ENCODE measurements around the gene TPRN.

Gene TPRN

DNA sequence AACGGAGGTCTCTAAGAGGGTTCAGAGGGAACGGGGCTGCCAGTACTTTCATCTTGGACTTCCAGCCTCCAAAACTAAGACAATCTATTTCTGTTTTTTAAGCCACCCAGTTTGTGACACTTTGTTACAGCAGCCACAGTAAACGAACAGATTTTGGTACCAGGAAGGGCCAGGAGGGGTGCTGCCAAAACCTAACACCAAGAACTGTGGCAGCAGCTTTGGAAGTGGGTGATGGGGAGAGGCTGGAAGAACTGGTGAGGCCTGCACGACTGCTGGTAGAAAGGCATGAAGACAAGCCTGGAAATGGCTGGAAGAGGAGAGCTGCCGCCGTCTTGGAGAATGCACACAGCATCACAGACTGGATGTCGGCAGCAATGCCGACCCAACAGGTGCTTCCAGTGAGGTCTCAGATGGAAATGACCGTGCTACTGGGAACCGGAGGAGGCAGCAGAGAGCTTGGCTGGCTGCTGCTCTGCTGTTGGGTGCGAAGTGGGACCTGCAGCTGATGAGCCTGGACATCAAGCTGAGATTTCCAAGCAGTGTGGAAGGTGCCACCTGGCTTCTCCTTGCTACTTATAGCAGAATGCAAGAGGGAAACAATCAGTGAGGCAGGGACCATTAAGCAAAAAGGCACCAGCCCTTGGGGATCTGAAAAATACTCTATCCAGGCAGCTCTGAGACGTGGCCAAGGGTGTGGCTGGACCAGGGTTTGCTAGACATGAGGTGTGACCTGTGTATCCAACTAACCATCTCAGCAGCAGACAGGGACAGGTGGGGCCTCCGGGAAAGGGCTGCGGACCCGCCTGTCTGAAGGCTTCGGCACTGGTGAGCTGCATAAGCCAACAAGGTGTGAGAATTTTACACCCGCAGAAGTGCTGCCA is 24.0 kb downstream of the TPRN start:
- TF ChIP-seq, protein P1, sequence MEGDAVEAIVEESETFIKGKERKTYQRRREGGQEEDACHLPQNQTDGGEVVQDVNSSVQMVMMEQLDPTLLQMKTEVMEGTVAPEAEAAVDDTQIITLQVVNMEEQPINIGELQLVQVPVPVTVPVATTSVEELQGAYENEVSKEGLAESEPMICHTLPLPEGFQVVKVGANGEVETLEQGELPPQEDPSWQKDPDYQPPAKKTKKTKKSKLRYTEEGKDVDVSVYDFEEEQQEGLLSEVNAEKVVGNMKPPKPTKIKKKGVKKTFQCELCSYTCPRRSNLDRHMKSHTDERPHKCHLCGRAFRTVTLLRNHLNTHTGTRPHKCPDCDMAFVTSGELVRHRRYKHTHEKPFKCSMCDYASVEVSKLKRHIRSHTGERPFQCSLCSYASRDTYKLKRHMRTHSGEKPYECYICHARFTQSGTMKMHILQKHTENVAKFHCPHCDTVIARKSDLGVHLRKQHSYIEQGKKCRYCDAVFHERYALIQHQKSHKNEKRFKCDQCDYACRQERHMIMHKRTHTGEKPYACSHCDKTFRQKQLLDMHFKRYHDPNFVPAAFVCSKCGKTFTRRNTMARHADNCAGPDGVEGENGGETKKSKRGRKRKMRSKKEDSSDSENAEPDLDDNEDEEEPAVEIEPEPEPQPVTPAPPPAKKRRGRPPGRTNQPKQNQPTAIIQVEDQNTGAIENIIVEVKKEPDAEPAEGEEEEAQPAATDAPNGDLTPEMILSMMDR (IDR thresholded peaks at IDR 0.05; ENCODE audit: insufficient read depth, low read length, poor library complexity, severe bottlenecking): peak; percentile 48
- H3K27me3 ChIP-seq (replicated peaks; ENCODE audit: control insufficient read depth, insufficient read depth, low read length): no peaks in the 10 kb centered on the region; the same call in 1 of the 2 replicates
- peaks cover 15% of the 10 kb centered on the region for H3K36me3 ChIP-seq (ENCODE audit: control insufficient read depth, insufficient read depth, low read length)
- no peak overlapping the region for H3K4me3 ChIP-seq (replicated peaks; ENCODE audit: low read depth, low read length)
- DNase-seq (ENCODE audit: extremely low read depth, insufficient read length): no peak

DNA sequence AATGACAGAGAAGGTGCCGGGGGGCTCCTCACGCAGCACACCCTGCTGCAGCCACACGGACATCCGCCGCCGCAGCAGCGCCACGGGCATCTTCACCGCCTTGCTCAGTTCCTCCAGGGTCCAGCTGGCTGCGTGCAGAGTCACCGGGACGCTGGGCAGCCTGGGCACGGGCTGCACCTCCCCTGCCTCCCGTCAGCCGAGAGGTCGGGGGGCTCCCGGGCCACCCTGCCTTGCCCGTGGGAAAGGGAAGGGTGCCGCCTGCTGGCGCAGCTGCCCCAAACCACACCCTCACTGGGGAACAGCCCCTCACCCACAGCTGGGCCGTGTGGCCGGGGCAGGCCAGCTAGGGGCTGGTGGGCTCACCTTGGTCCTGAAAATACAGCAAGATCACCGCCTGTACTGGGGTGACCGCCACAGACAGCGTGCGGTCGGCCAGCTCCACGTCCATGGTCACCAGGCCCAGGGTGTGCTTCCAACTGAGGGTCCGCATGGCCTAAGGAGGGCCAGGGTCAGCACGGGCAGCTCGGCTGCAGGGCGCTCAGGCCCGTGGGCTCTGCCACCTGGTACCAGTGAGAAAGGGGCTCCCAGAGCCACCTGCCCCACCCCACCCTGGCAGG is 25.1 kb downstream of the TPRN start:
- DNase-seq (ENCODE audit: extremely low read depth, insufficient read length): no peak

DNA sequence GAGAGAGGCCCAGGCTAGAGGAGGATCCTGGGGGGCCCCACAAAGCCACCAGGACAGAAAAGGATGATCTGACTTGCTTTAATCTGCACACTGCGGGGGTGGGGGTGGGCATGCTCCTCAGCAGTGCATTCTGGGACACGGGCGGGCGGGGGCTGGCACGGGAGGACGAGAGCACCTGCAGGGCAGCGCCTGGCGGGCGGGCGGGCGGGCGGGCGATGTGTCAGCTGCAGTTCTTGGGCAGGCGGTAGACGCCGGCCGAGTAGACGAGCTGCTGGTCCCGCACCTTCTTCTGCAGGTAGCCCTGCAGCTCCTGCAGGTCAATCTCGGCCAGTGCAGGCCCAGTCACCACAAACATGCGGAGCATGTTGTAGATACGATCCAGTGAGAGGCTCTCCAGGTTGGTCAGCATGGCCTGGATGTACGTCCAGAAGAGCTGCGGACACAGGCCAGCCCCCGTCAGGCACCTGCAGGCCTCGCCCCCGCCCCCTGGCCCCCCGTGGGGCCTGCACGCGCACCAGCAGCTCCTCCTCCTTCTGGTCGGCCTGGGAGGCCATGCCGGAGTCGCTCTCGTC is 25.7 kb downstream of the TPRN start:
- no peak for DNase-seq (ENCODE audit: extremely low read depth, insufficient read length)
- Histone ChIP-seq H3K36me3 (ENCODE audit: control insufficient read depth, insufficient read depth, low read length) (peaks cover 5% of the 10 kb centered on the region), H3K27me3 (replicated peaks; ENCODE audit: control insufficient read depth, insufficient read depth, low read length) (no peaks in the 10 kb centered on the region; the same call in 1 of the 2 replicates), H3K4me3 (replicated peaks; ENCODE audit: low read depth, low read length) (no peak overlapping the region)
- TF ChIP-seq, protein P1 (IDR thresholded peaks at IDR 0.05; ENCODE audit: insufficient read depth, low read length, poor library complexity, severe bottlenecking): no peak

More for the DNA sequence above, 25.1 kb downstream of the TPRN start:
- Histone ChIP-seq H3K36me3 (ENCODE audit: control insufficient read depth, insufficient read depth, low read length) (peaks cover 9% of the 10 kb centered on the region), H3K27me3 (replicated peaks; ENCODE audit: control insufficient read depth, insufficient read depth, low read length) (no peaks in the 10 kb centered on the region; the same call in 1 of the 2 replicates), H3K4me3 (replicated peaks; ENCODE audit: low read depth, low read length) (no peak overlapping the region)
- TF ChIP-seq, protein P1 (IDR thresholded peaks at IDR 0.05; ENCODE audit: insufficient read depth, low read length, poor library complexity, severe bottlenecking): peak; percentile 42

DNA sequence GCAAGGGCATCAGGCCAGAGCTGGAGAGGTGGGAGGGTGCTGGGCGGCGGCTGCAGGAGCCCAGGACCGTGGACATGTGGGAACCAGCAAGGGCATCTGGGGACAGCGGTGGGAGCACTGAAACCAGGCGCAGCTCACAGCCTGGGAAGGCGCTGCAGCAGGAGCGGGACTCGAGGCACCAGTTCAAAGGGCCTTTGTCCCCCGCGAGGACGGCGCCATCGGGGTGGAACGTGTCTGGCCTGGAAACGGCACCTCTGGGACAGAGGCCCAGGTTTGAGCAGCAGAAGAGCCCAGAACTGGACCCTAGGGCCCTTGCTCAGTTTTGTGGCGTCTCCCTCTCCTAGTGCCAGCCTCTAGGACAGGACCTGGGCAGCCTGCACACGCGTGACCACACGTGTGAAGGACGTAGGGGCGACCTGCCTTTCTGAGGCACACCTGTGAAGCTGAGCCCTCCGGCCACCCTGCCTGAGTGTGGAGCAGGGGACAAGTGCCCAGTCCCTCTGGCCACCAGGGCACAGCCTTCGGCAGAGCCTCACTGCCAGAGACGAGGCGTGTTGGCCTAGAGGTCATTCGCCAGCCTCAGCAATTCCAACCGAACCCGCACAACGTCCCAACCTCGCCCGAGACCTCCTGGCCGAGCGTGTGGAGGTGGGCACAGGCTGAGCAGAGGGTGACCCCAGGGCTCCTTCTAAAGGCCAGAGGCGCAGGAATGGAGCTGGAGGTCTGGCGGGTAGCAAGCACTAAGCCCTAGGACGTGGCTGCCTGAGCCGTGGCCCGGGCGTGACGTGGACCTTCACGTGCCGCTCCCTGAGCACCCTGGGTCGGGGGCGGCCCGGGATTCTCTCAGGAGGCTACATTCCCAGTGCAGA is 26.5 kb downstream of the TPRN start:
- DNase-seq (ENCODE audit: extremely low read depth, insufficient read length): no peak
- Histone ChIP-seq H3K27me3 (replicated peaks; ENCODE audit: control insufficient read depth, insufficient read depth, low read length) (no peaks in the 10 kb centered on the region; the same call in 1 of the 2 replicates), H3K4me3 (replicated peaks; ENCODE audit: low read depth, low read length) (no peak overlapping the region), H3K36me3 (ENCODE audit: control insufficient read depth, insufficient read depth, low read length) (peaks cover 2% of the 10 kb centered on the region)
- TF ChIP-seq, protein P1 (IDR thresholded peaks at IDR 0.05; ENCODE audit: insufficient read depth, low read length, poor library complexity, severe bottlenecking): no peak

Measured in GM06990 (cell line).